GM12874 (cell line): Measurements from ENCODE around the gene TDP2.

Experiments used
- CTCF ChIP-seq: IDR thresholded peaks from 2 replicates; pipeline ENCODE4 v1.5.1; 2011; ENCODE audit warnings: low read depth, mild to moderate bottlenecking, control low read depth, low read length, moderate library complexity; ENCODE audit not compliant: insufficient read depth

Gene TDP2

DNA sequence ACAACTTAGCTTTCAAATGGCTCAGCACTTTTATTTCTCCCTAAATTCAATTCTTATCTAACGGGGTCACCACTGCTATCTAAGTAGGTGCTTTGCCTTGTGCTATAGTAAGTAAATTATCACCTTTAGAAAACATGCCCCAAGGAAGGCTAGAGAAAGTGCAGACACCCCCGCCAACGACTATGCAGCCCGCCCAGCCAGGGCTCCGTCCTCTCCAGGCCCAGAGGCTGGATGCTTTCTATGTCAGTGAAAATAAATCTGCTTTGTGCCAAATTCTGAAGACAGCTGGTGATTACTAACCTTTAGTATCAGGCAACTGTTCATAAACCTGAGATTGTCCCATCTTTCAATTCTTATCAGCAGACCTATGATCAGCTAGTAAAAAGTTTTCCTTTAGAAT, 35.0 kb downstream of the TDP2 start:
- no peak for TF ChIP-seq CTCF

- TF ChIP-seq CTCF: no peak
These were observed 35.7 kb downstream of the TDP2 start for GRCh38 chr6:24630856-24631505.

DNA sequence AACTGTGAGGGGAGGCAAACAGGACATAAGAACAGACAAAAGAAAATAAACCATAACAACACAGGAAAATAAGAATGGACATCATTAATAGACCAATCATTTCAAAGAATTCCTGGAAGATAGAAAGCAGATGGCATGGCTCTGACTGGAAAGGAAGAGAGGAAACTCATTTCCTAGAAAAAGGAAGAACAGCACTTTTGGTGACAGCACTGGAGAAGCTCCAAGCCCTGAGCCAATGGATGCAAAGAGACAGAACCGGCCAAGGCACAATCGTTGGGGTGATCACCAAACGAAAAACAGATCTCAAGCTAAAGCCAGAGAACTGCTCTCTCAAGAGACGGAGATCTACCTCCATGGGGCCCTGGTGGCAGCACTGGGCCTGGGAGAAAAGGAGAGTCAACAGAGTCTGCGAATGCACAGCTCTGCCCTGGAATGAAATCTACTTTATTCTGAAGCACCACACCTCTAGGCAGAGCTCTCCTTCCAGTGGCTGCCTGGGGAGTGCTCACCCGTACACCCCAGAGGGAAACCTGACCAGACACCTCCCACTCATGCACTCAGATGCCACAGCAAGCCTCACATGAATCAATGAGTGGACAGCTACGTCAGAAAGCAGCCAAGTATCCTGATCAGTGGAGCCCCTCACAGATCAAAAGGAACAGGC, 44.9 kb downstream of the TDP2 start:
- TF ChIP-seq CTCF: no peak

- TF ChIP-seq CTCF: no peak
These were observed 46.1 kb downstream of the TDP2 start for GRCh38 chr6:24620637-24621036.

GRCh38 chr6:24619661-24620060, 47.0 kb downstream of the TDP2 start:
- TF ChIP-seq CTCF: no peak

DNA sequence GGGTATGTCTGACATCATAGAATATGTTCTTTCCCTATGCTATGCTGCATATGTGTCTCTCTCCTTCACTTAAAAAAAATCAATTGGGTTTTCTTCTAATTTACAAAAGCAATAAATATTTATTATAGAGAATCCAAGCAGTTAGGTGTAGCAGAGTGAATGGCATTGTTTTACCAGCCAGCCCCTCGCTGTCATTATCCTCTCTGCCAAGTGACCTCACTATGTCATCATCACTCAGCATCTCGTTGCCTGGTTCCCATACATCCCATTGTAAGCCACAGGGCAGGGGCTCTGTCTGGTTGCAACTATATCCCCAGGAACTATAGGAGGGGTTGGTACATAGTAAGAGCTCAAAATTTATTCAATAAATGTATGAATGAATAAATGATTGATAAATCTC, 52.1 kb downstream of the TDP2 start:
- TF ChIP-seq CTCF: no peak

GRCh38 chr6:24614043-24614420, 52.7 kb downstream of the TDP2 start:
- TF ChIP-seq CTCF: no peak
